ENCODE results near the gene C1orf185. TPM values are rescaled to one million over a fixed set of nuclear protein-coding genes. Genes with fewer than 3 reads are reported as not detected.

Gene C1orf185
- polyA plus RNA-seq, 1 of the 3 experiments (the other 2 are of a cell fraction): not detected

DNA sequence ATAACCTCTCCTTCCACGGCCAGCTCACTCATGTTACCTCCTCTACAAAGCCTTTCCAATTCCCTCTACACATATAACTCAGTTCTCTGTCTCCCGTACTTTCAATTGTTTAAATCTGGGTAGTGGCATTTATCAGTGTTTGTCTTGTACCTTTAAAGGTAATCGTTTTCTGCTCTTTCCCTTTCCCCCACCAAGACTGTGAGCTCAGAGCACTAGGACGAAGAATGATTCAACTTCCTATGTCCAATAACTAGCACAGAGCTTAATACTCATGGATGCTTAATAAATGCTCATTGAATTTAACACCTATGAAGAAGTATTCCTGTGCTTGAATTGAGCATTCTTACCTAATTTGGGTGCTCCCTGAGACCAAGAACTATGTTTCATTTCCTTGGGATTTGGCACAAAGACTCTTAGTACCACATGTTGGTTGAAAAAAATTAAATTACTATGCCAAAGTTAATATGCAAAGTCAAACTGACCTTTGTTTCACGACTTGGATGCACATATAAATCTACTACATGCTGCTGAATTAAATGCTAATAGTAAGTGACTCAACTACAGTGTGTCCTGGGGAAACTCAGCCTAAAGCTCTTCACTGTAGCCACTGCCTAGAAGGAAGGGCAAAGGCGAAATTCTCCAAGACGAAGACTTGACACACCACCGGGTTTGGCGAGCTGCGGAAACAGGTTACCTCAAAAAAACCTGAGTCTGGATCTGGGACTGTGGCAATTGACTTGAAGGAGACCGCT is 30.6 kb upstream of the C1orf185 start:
- H3K36me3 ChIP-seq (replicated peaks in 1 of 2; ENCODE audit: control insufficient read depth in 1 of 2, insufficient read depth in 2 of 2, low read length in 1 of 2): no peaks in the 10 kb centered on the region
- WGBS (ENCODE audit: low lambda C conversion rate): 81% methylated on average over 11 of the region's 11 CpGs
- H3F3A ChIP-seq (replicated peaks; ENCODE audit: insufficient read depth): peaks cover 21% of the 10 kb centered on the region
- H3K9ac ChIP-seq: no peak overlapping the region
- no peaks in the 10 kb centered on the region for H4K20me1 ChIP-seq (ENCODE audit: insufficient read depth)
- no peaks in the 10 kb centered on the region for H3K9me3 ChIP-seq
- peak overlapping the region; percentile 85 to 86 for H3K27ac ChIP-seq (ENCODE audit: low read depth in 2 of 2, low read length in 1 of 2)
- H3K9me2 ChIP-seq: peaks cover 5% of the 10 kb centered on the region; the same call in 1 of the 2 replicates
- peaks cover 8 to 15% of the 10 kb centered on the region in 2 experiments; a peak in 3 of 4 replicates for H3K4me1 ChIP-seq (ENCODE audit: control insufficient read depth in 1 of 2, insufficient read depth in 2 of 2, low read depth in 1 of 2, low read length in 1 of 2)
- ChIA-PET POLR2A (no interaction called here), CTCF (interaction anchor here (1.5 to 1.9 kb wide), 2 partner anchors 121 to 225 kb away, joined by 3 to 5 read pairs; no protein-coding TSS in a partner anchor)
- no peaks in the 10 kb centered on the region for H3K27me3 ChIP-seq (ENCODE audit: insufficient read depth)
- H3K79me2 ChIP-seq (ENCODE audit: insufficient read depth): no peaks in the 10 kb centered on the region
- no peak overlapping the region for H2AFZ ChIP-seq (ENCODE audit: low read depth)
- no peak for TF ChIP-seq EZH2phosphoT487 (IDR thresholded peaks at IDR 0.05; ENCODE audit: borderline replicate concordance, low read depth)
- no peak for TF ChIP-seq RAD21 (IDR thresholded peaks at IDR 0.05; ENCODE audit: low read length)
- no peak for TF ChIP-seq SMC3 (IDR thresholded peaks at IDR 0.05; ENCODE audit: low read depth, low read length)
- TF ChIP-seq, protein P1, sequence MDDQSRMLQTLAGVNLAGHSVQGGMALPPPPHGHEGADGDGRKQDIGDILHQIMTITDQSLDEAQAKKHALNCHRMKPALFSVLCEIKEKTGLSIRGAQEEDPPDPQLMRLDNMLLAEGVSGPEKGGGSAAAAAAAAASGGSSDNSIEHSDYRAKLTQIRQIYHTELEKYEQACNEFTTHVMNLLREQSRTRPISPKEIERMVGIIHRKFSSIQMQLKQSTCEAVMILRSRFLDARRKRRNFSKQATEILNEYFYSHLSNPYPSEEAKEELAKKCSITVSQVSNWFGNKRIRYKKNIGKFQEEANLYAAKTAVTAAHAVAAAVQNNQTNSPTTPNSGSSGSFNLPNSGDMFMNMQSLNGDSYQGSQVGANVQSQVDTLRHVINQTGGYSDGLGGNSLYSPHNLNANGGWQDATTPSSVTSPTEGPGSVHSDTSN (IDR thresholded peaks at IDR 0.05): no peak
- TF ChIP-seq GABPA (IDR thresholded peaks at IDR 0.05; ENCODE audit: low read depth): no peak
- no peak for TF ChIP-seq ELF1 (IDR thresholded peaks at IDR 0.05)
- no peak for DNase-seq
- H3K4me2 ChIP-seq: peak overlapping the region; percentile 26; the same call in 1 of the 2 replicates
- H3K4me3 ChIP-seq (ENCODE audit: low read depth in 2 of 2, low read length in 1 of 2): no peak overlapping the region

DNA sequence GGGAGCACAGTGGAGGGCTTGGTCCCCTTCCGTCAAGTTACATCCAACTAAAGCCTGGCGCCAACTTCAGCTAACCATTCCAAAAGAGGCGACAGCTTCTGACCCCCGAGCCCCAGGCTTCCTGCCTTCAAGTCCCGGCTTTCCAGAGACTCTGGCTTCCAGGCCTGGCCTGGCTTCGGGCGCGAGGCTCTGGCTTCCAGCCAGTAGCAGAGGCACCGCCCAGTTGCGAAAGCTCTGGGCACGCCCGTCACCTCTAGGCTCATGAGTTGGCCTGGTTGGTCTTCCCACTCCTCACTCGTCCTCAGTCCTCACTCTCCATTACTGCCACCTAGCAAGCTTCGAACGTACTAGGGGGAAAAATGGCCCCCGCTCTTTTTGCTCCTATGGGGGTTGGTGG is 30.0 kb upstream of the C1orf185 start:
- no peak overlapping the region for H2AFZ ChIP-seq (ENCODE audit: low read depth)
- CTCF ChIA-PET: interaction anchor here (1.9 kb wide), 1 partner anchor 120 kb away, joined by 5 read pairs; no protein-coding TSS in a partner anchor
- WGBS (ENCODE audit: low lambda C conversion rate): 93% methylated on average over 10 of the region's 16 CpGs

More for the DNA sequence above, 30.0 kb upstream of the C1orf185 start:
- no peaks in the 10 kb centered on the region for H3K9me3 ChIP-seq
- no peak overlapping the region for H3K4me3 ChIP-seq (ENCODE audit: low read depth in 2 of 2, low read length in 1 of 2)
- H4K20me1 ChIP-seq (ENCODE audit: insufficient read depth): no peaks in the 10 kb centered on the region
- peaks cover 5% of the 10 kb centered on the region; the same call in 1 of the 2 replicates for H3K9me2 ChIP-seq
- DNase-seq: no peak
- H3K9ac ChIP-seq: no peak overlapping the region
- peaks cover 21% of the 10 kb centered on the region for H3F3A ChIP-seq (replicated peaks; ENCODE audit: insufficient read depth)
- TF ChIP-seq RFX5 (IDR thresholded peaks at IDR 0.05; ENCODE audit: low read length) (no peak), POLR2AphosphoS5 (IDR thresholded peaks at IDR 0.05; ENCODE audit: low read depth, low read length) (no peak), FOXJ3 (CRISPR knock-in tag; IDR thresholded peaks at IDR 0.05) (no peak), EZH2phosphoT487 (IDR thresholded peaks at IDR 0.05; ENCODE audit: borderline replicate concordance, low read depth) (no peak), EP300 (IDR thresholded peaks at IDR 0.05; ENCODE audit: borderline replicate concordance in 1 of 2, low read depth in 1 of 2, low read length in 1 of 2) (no peak), RXRA (IDR thresholded peaks at IDR 0.05; ENCODE audit: borderline replicate concordance, low read depth) (no peak), GATA2 (CRISPR knock-in tag; IDR thresholded peaks at IDR 0.05) (no peak), TCF12 (IDR thresholded peaks at IDR 0.05) (no peak)
- TF ChIP-seq, protein P2, sequence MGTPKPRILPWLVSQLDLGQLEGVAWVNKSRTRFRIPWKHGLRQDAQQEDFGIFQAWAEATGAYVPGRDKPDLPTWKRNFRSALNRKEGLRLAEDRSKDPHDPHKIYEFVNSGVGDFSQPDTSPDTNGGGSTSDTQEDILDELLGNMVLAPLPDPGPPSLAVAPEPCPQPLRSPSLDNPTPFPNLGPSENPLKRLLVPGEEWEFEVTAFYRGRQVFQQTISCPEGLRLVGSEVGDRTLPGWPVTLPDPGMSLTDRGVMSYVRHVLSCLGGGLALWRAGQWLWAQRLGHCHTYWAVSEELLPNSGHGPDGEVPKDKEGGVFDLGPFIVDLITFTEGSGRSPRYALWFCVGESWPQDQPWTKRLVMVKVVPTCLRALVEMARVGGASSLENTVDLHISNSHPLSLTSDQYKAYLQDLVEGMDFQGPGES (IDR thresholded peaks at IDR 0.05; ENCODE audit: low read depth, low read length): no peak
- peaks cover 8 to 15% of the 10 kb centered on the region in 2 experiments; a peak in 3 of 4 replicates for H3K4me1 ChIP-seq (ENCODE audit: control insufficient read depth in 1 of 2, insufficient read depth in 2 of 2, low read depth in 1 of 2, low read length in 1 of 2)
- H3K79me2 ChIP-seq (ENCODE audit: insufficient read depth): no peaks in the 10 kb centered on the region
- POLR2A ChIA-PET: no interaction called here
- no peaks in the 10 kb centered on the region for H3K27me3 ChIP-seq (ENCODE audit: insufficient read depth)
- H3K4me2 ChIP-seq: no peak overlapping the region
- H3K36me3 ChIP-seq (replicated peaks in 1 of 2; ENCODE audit: control insufficient read depth in 1 of 2, insufficient read depth in 2 of 2, low read length in 1 of 2): no peaks in the 10 kb centered on the region
- peak overlapping the region in 1 of 2 experiments; percentile 86; a peak in 2 of 4 replicates for H3K27ac ChIP-seq (ENCODE audit: low read depth in 2 of 2, low read length in 1 of 2)
